ENCODE data around the gene SYNE2.
"Not testable (repeated sequence)": the region's sequence is repeated elsewhere in the genome, so short reads cannot be mapped to it uniquely, and the experiment has no call there.

The SYNE2 gene, protein sequence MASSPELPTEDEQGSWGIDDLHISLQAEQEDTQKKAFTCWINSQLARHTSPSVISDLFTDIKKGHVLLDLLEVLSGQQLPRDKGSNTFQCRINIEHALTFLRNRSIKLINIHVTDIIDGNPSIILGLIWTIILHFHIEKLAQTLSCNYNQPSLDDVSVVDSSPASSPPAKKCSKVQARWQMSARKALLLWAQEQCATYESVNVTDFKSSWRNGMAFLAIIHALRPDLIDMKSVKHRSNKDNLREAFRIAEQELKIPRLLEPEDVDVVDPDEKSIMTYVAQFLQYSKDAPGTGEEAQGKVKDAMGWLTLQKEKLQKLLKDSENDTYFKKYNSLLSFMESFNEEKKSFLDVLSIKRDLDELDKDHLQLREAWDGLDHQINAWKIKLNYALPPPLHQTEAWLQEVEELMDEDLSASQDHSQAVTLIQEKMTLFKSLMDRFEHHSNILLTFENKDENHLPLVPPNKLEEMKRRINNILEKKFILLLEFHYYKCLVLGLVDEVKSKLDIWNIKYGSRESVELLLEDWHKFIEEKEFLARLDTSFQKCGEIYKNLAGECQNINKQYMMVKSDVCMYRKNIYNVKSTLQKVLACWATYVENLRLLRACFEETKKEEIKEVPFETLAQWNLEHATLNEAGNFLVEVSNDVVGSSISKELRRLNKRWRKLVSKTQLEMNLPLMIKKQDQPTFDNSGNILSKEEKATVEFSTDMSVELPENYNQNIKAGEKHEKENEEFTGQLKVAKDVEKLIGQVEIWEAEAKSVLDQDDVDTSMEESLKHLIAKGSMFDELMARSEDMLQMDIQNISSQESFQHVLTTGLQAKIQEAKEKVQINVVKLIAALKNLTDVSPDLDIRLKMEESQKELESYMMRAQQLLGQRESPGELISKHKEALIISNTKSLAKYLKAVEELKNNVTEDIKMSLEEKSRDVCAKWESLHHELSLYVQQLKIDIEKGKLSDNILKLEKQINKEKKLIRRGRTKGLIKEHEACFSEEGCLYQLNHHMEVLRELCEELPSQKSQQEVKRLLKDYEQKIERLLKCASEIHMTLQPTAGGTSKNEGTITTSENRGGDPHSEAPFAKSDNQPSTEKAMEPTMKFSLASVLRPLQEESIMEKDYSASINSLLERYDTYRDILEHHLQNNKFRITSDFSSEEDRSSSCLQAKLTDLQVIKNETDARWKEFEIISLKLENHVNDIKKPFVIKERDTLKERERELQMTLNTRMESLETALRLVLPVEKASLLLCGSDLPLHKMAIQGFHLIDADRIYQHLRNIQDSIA (N-terminal part only)

DNA sequence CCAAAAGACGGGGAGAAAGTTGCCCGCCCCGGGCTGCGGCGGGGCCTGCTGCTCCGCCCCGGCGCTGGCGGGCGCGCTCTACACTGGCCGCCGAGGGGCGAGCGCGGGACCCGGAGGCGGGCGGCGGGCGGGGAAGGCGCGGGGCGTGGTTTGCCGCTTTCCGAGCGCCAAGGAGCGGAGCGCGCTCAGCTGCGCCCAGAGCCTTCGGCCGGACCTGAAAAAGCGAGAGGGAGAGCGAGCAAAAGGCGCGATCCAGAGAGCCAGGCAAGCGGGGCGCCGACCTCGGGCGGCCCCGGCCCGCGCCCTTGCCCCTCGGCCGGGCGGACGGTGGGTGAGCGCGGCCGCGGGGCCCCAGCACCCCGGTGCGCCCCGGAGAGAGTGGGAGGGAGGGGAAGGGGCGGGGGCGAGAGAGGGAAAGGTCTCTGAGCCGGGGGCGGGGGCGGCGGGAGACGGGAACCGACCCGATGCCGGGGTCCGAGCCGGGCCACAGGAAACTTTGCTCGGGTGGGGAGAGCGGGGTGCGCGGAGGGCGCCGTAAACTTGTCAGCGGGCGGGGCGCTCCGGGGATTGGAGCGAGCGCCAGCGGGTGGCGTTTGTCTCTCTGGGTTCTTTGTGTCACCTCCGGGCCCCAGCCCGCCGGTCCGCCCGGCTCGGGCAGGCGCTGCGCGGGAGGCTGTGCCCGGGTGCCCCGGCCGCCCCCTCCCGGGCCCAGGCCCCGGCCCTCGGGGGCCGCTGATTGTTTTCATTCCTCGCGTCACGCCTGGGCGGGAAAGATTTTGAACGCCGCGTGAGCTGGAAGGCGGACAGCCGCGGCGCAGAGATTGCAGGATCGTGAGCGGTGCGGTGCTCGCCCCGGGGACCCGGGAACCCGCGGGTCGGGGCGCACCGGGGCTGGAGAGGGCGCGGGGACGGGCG, at the start of gene SYNE2:
TSS of gene SYNE2 (plus strand) at position 188 of the 915 bp plus-strand sequence. CDS start 56,145 bp downstream, outside the sequence.
- DNase-seq = peak; percentile 20

DNA sequence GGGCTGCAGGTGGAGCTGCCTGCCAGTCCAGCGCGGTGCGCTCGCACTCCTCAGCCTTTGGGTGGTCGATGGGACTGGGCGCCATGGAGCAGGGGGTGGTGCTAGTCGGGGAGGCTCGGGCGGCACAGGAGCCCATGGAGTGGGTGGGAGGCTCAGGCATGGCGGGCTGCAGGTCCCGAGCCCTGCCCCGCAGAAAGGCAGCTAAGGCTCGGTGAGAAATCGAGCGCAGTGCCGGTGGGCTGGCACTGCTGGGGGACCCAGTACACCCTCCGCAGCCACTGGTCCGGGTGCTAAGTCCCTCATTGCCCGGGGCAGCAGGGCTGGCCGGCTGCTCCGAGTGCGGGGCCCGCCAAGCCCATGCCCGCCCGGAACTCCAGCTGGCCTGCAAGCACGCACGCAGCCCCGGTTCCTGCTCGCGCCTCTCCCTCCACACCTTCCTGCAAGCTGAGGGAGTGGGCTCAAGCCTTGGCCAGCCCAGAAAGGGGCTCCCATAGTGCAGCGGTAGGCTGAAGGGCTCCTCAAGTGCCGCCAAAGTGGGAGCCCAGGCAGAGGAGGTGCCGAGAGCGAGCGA, 49.5 kb upstream of the SYNE2 start:
- not testable (repeated sequence) for DNase-seq

DNA sequence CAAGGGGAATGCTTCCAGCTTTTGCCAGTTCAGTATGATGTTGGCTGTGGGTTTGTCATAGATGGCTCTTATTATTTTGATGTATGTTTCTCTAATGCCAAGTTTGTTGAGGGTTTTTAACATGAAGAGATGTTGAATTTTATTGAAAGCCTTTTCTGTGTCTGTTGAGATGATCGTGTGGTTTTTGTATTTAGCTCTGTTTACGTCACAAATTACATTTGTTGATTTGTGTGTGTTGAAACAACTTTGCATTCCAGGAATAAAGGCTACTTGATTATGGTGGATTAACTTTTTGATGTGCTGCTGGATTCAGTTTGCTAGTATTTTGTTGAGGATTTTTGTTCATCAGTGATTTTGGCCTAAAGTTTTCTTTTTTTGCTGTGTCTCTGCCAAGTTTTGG, 46.7 kb upstream of the SYNE2 start:
- not testable (repeated sequence) for DNase-seq

DNA sequence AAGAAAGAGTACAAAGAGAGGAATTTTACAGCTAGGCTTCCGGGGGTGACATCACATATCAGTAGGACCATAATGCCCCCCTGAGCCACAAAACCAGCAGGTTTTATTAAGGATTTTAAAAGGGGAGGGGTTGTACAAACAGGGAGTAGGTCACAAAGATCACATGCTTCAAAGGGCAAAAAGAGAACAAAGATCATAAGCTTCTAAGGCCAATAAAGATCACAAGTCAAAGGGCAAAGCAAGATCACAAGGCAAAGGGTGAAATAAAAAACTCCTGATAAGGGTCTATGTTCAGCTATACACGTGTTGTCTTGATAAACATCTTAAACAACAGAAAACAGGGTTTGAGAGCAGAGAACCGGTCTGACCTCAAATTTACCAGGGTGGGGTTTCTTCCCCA, 41.1 kb upstream of the SYNE2 start:
- DNase-seq = not testable (repeated sequence)

DNA sequence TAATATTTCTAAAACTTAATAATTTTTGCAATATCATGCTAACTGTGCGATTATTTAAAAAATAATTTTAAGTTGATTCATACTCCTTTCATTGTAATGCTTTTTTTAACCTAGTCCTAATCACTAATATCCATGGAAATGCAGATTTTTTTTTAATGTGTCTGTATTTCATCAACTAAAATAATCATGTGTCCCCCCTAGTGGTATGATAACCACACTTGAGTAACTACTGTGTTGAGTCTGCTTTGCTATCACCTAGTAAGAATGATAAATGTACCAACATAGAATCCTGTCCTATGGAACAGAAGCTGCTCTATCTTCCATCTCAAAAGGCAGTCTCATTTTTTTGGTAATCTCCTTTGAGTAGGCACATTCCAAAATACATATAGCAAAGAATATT, 19.1 kb upstream of the SYNE2 start:
- no peak for DNase-seq

DNA sequence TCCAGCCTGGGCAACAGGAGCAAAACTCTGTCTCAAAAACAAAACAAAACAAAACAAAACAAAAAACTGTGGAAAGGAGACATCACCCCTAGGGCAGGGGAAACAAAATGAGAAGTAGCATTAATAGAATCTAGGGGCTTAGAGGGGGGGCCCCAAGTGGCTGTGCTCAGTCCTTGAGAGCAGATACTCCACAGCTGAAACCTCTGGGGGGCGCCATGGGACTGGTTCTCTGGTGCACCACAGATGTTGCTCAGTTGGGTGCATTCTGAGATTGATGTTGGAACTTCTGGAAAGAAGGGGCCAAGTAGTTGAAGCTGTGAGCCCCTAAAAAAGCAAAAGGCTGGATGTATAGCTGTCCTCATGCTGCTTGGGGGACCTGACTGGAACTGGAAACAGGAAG, 11.8 kb upstream of the SYNE2 start:
- DNase-seq = no peak

DNA sequence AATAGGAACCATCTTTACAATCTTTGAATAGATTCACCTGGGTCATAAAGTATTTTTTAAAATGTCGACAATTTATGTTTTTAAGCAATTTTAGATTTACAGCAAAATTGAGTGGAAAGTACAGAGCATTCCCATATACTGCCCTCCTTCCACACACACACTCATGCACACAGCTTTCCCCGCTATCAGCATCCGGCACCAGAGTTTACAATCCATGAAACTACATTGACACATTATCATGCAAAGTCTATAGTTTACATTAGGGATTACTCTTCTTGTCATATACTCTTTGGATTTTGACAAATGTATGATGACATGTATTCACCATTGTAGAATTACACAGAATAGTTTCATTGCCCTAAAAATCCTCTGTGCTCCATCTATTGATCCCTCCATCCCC, 9.0 kb upstream of the SYNE2 start:
- no peak for DNase-seq

DNA sequence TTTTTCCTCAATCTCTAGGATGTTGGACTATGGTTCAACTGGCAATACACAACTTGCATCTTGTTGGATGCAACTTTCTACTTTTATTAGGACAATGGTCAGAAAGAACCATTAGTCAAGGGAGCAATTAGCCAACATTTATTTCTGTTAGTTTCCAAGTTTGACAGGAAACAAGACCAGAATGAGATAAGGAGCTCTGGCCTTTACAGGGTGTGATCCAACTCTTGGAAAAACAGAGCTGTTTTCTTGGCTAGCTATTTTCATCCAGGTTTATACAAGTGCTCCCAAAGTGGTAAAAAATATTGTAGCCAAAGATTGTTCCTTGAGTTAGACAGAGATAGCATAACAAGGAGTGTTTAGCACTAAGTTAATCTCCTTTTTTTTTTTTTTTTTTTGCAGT, 3.9 kb upstream of the SYNE2 start:
- no peak for DNase-seq

DNA sequence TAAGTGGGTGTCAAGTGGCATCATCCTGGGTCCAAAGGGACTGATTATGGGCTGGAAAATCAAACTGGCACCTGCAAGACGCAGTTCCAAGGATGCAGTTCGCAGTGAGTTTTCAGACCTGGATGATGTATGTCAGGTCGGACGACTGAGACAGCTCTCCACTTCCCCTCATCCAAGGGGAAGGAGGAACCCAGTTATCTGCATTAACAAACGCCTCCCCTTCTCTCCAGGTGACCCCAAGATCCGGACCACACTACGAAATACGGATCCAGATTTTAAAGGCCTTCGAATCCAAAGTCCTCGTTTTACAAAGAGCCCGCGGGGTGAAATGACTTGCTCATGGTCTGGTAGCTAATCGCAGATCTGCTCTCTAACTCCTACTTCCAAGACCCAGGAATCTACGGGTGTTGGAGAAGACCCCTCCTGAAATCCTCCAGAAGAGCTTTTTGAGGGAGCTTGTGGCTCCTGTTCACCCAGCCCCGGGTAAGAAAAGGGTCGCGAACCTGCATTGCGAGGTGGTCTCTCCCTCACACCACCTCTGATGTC, 460 bp upstream of the SYNE2 start:
- no peak for DNase-seq

DNA sequence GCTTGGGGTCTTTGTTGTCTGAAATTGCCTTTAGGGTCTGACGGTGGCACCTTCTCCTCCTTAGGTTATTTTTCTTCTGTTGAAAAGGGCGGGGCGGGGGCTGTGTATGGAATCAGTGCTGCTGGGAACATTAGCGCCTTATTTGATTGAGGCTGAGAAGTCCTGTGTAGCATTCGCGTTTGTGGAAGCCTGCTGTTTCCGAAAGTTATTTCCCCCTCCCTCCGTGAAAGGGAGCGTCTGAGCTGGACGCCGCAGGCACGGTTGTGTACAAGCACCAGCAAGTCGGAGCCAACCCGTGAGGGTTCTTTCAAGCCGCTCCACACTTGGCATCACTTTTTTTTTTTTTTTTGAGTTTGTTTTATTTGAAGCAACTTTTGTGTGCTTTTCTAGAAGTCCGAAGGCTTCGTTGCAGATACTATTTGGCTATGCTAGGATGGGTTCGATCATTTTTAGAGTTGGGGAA, 1.1 kb downstream of the SYNE2 start:
- no peak for DNase-seq

DNA sequence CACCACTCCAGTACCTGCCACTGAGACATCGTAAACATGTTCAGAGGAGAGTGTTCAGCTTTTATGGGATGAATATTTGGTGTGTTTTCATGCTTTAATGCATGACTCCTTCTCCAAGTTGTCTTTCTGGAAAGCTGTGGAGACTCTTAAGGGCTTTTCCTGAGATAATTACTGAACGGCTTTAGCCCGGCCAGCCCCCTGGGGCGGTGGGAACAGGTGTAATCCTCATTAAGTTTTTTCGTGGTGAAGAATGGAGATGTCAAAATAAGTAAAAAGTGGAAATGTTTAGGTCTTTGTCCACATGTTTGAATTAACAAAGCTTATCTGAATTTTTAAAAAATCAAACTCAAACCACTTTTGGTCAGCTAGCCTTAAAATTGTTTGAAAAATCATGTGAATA, 1.5 kb downstream of the SYNE2 start:
- no peak for DNase-seq

DNA sequence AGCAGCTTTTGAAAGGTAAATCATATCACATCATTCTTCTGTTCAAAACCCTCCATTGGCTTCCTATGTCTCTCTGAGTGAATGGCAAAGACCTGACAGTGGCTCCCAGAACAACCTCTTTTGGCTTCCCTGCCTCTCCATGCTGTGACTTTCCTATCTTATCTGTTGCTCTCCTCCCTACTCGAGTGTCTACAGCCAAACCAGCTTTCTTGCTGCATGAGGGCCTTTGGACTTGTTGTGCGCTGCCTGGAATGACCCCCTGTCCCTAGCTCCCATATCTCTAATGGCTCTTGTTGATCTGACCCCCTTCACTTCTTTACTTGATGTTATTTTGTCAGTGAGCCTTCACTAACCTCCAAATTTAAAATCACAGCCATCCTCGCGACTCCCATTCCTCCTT, 2.5 kb downstream of the SYNE2 start:
- DNase-seq = no peak

DNA sequence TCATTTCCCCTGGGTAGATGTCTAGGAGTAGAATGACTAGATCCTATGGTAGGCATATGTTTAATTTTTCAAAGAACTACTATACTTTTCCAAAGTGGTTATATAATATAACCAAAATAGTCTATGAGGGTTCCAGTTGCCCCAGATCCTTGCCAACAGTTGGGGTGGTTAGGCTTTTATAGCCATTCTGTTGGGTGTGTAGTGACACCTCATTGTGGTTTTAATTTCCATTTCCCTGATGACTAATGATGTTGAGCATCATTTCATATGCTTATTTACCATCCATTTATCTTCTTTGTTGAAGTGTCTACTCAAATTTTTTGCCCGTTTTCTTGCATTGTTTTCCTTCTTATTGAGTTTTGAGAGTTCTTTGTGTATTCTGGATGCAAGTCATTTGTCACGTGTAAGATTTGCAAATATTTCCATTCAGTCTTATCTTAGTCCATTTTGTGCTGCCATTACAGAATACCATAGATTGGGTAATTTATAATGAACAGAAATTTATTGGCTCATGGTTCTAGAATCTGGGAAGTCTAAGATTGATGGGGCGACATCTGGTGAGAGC, 4.7 kb downstream of the SYNE2 start:
- no peak for DNase-seq

DNA sequence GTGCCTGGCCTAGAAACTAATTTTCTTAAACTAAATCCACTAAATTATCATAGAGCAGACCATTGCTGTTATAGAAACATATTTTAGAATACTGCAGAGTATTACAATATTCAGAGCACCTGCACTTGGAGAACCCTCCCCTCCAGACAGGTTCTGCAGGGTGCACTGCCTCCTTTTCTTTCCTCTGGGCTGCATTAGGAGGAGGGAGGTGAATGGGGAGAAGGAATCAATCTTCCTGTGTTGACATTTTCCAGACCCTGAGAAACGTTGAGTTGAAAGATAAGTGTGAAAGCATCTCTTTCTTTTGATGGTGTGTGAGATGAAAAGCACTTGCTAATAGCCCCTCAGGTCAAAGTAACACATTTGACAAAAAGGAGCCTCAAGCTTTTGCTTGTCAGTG, 7.3 kb downstream of the SYNE2 start:
- DNase-seq = no peak

DNA sequence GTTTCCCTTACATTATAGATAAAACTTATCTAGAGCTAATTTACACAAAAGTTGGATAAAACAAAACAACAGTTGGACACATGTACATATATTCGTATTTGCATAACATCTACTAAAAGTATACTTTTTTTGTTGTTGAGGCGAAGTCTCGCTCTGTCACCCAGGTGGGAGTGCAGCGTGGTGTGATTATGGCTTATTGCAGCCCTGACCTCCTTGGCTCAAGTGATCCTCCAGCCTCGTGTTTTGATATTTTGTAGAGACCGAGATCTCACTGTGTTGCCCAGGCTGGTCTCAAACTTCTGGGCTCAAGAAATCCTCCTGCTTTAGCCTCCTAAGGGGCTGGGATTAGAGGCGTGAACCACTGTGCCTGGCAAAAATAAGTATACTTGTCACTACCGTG, 9.4 kb downstream of the SYNE2 start:
- DNase-seq = no peak

DNA sequence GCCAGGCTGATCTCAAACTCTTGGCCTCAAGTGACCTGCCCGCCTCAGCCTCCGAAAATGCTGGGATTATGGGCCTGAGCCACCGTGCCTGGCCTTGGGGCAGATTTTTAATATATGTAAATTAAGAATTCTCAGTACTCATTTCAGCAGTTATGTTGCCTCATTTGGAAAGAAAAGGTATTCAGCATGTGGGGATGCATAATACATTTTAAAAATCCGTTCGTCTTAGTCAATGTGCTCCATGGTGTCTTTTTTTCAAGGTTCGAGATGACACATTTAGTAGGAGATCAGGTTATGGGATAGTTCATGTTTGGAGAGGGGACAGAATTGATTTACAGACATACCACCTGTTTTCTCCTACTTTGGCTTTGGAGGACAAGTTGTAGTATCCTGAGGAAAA, 10.2 kb downstream of the SYNE2 start:
- DNase-seq = no peak

DNA sequence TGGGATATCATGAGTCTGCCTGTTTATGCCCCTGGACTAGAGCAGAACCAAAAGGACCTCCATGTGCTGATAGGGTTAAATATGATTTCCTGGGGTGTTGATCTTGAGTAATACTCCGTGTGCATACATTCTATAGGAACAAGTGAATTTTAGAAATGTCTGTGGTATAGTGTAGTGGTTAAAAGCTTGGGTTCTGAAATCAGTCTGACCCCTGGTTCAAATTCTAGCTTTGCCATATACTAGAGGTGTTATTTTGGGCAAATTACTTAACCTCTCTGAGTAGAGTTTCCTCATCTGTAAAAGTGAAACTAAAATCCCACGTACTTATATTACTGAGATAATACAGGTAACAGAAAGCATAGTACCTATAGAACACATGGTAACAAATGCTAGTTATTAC, 12.0 kb downstream of the SYNE2 start:
- not testable (repeated sequence) for DNase-seq

DNA sequence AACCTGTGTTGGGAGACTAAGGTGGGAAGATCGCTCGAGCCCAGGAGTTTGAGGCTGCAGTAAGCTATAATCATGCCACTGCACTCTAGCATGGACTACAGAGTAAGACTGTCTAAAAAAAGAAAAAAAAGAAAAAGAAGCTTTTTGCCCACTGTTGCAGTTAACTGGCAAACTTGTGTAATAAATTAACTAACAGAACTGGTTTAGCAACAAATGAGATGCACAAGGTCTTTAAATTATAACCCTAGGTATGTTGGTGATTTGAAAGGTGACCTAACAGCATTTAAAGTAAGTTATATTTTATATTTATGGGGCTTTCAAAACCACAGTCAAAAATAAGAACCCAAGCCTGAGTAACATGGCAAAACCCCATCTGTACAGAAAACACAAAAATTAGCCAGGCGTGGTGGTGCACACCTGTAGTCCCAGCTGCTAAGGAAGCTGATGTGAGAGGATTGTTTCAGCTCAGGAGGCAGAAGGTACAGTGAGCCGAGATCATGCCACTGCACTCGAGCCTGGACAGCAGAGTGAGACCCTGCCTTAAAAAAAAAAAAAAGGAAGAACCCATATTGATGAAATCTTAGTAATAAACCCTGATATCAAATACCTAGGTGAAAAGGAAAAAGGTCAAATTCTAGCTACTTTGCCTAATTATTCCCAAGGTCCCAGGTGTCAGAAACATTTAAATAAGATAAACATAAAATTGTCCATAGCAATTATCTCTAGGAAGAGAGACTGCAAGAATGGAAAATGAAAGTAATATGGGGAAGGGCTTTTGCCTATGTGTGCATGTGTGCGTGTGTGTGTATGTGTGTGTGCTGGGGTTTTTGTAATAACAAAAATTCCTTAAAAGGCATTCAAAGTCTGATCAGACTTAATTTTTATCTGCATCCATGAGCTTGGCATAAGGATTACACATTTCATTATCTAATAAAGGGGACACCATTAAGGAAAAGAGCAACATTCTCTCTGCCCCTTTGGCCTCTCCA, 15.4 kb downstream of the SYNE2 start:
- no peak for DNase-seq

DNA sequence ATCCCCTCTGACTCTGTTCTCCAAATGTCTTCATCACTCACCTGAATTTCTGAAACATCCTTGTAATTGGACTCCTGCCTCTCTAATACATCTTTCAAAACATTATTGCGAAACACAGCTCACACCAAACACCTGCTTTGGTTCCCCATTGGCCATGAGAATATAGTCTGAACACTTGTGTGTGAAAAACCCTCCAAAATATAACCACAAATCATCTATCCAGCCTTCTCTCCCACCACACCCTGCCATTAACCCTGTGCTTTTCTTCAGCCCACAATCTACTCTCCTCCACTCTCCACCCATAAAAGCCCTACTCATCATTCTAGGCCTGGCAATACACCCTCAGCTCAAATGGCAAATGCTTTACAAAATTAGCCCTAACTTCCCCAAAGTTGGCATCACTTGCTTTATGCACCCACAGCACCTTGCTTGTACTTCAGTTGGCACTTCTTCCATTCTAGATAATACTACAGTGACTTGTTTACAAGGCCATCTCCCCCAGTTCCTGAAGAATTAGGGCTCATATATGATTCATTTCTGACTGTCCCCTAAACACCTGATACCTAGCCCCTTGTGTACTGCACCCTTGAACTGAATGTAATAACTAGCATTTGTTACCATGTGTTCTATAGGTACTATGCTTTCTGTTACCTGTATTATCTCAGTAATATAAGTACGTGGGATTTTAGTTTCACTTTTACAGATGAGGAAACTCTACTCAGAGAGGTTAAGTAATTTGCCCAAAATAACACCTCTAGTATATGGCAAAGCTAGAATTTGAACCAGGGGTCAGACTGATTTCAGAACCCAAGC, 17.3 kb downstream of the SYNE2 start:
- DNase-seq = not testable (repeated sequence)

Measured in midbrain (tissue), 1 donor.